Activated T-helper 2 cell treated with anti-CD3 and anti-CD28 coated beads, Interferon-gamma antibody, Interleukin-2, Interleukin-4, amounts not matched to agents 10 μg/mL and 5 μg/mL and 100 μg/mL, durations not matched to agents 14 hours and 24 hours and 36 hours (primary cell): ENCODE measurements around the gene ZNF524. TPM values are rescaled to one million over a fixed set of nuclear protein-coding genes. Genes with fewer than 3 reads are reported as not detected.
"Not testable (repeated sequence)": the region's sequence is repeated elsewhere in the genome, so short reads cannot be mapped to it uniquely, and the experiment has no call there.

Source experiments
- DNase-seq: peaks from one replicate; pipeline ENCODE4 v3.0.0; 2021; ENCODE audit warnings: low spot score
- H3K27ac Mint-ChIP-seq: one replicate; pipeline ENCODE4 v1.8.0; 2021; ENCODE audit warnings: mixed read lengths
- H3K27me3 Mint-ChIP-seq: one replicate; pipeline ENCODE4 v1.8.0; 2021; ENCODE audit warnings: low read depth, mixed read lengths
- H3K36me3 Mint-ChIP-seq: one replicate; pipeline ENCODE4 v1.8.0; 2021; ENCODE audit warnings: low read depth, mixed read lengths
- H3K4me1 Mint-ChIP-seq: one replicate; pipeline ENCODE4 v1.8.0; 2021; ENCODE audit warnings: low read depth, mixed read lengths
- H3K4me3 Mint-ChIP-seq: one replicate; pipeline ENCODE4 v1.8.0; 2021; ENCODE audit warnings: low read depth, mild to moderate bottlenecking, moderate library complexity, mixed read lengths
- H3K9me3 Mint-ChIP-seq: one replicate; pipeline ENCODE4 v1.8.0; 2021; ENCODE audit warnings: mixed read lengths
- intact Hi-C: fragments of 100-400 bp; cut with micrococcal nuclease; formaldehyde crosslinking; loops from one replicate; pipeline ENCODE4 v1.15.1; 2023
- total RNA-seq: library from RNA; stranded (reverse); gene quantifications from 2 replicates; pipeline ENCODE4 v1.2.3, GENCODE V29; 2022

ZNF524 gene, protein sequence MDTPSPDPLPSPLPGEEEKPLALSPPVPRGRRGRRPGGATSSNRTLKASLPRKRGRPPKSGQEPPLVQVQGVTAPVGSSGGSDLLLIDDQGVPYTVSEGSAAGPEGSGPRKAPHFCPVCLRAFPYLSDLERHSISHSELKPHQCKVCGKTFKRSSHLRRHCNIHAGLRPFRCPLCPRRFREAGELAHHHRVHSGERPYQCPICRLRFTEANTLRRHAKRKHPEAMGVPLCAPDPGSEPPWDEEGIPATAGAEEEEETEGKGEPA
- total RNA-seq = 18.4 and 19.7 TPM in 2 replicates

DNA sequence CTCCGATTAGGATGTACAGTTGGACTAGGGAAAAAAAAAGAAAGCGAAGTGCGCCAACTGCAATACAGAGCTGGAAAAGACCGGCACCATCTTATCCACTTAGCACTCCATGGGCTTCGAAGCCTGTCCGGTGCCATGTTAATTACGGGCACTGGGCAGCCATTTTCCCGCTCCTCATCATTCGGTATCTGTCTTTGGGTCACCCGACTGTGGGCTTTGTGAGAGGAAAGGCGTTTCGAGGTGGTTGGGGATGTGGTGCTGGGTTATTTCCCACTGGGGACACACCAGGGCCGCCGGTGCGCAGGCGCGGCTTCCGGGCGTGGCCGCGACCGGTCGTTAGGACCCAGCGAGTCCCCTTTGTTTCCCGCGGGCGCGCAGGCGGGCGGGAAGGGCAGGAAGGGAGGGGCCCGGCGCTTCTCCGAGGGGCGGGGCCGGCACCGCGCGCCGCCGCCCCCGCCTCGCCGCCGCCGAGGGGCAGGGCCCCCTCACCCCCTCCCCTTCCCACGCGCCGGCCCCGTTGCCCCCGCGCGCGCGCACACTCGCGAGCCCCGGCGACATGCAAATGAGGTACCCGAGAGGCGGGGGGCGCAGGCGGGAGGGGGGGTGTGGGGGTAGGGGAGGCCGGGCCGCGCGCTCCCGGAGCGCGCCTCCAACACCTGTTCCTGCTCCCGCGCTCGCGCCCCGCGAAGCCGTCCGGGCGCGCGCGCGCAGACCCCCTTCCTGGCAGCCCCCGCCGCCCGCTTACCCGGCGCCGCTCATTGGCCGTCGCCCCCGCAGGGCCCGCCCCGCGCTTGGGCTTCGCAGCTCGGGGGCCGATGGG lies at the start of gene ZNF524:
ZNF524 (plus strand) TSS at position 447 of the 820 bp plus-strand sequence. CDS start 1,825 bp downstream, outside the sequence.
- no peaks in the 10 kb centered on the region for H3K27me3 Mint-ChIP-seq
- H3K4me3 Mint-ChIP-seq = peak within 1 kb of the TSS; percentile 96
- intact Hi-C loops = loop anchor here (1.0 to 10.0 kb wide), 8 partner anchors 13 to 319 kb away; partner anchors contain the start of genes HSPBP1, KMT5C, RPL28 and TMEM238
- peak within 1 kb of the TSS; percentile 98 for H3K27ac Mint-ChIP-seq
- H3K36me3 Mint-ChIP-seq = peaks cover 38% of the 10 kb centered on the region
- no peaks in the 10 kb centered on the region for H3K9me3 Mint-ChIP-seq
- peaks cover 25% of the 10 kb centered on the region for H3K4me1 Mint-ChIP-seq
- peak; percentile 82 for DNase-seq

DNA sequence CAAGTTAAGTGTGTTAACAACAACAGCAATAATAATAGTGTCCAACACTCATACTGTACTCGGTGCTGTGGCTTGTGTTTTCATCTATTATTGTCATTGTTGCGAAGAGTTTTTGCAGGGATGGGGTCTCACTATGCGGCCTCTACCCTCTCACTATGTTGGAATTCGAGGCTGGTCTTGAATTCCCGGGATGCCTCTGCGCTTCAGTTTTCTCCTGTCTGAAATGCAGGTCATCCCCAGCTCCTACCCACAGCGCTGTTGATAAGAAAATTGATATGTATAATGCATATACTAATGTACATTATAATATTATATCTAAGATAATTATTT lies 49.8 kb upstream of the ZNF524 start:
- Mint-ChIP-seq H3K4me1 (no peaks in the 10 kb centered on the region), H3K9me3 (no peaks in the 10 kb centered on the region), H3K27ac (no peak overlapping the region), H3K4me3 (no peak overlapping the region), H3K27me3 (peaks cover 5% of the 10 kb centered on the region), H3K36me3 (no peaks in the 10 kb centered on the region)
- DNase-seq = no peak
- intact Hi-C loops = no loop called here

DNA sequence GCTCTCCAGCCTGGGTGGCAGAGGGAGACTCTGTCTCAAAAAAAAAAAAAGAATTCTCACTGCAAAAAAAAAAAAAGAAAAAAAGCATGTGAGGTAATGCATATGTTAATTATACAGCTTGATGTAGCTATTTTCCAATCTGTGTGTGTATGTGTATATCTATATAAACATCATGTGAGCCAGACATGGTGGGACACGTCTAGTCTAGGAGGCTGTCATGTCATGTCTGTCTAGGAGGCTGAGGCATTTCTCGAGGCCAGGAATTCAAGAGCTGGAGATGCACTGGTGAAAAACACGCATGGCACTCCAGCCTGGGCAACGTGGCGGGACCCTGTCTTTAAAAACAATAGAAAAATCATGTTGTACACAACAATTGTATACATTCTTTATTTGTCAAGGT lies 47.9 kb upstream of the ZNF524 start:
- intact Hi-C loops = no loop called here

DNA sequence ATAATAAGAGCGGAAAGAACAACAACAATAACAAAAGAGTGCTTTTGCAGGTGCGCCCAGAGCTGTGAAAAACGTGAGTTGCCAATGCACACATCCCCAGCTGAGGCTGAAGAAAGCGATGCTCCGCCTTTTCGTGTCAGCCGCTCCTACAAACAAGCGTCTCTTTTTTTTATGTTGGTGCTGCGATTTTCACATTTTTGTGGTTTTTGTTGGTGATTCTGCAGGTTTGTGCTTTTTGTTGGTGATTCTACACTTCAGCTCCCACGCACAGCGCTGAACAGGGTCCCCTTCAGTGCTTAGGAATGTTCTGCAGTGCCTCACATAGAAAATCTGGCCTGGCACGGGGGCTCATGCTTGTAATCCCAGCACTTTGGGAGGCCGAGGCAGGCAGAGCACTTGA lies 47.5 kb upstream of the ZNF524 start:
- H3K27me3 Mint-ChIP-seq = peaks cover 2% of the 10 kb centered on the region
- no peaks in the 10 kb centered on the region for H3K9me3 Mint-ChIP-seq
- no peak overlapping the region for H3K4me3 Mint-ChIP-seq
- no peaks in the 10 kb centered on the region for H3K36me3 Mint-ChIP-seq
- no peak overlapping the region for H3K27ac Mint-ChIP-seq
- no peaks in the 10 kb centered on the region for H3K4me1 Mint-ChIP-seq
- intact Hi-C loops = no loop called here
- no peak for DNase-seq

More for the DNA sequence above, 47.9 kb upstream of the ZNF524 start:
- Mint-ChIP-seq H3K27me3 (peaks cover 4% of the 10 kb centered on the region), H3K36me3 (no peaks in the 10 kb centered on the region), H3K27ac (no peak overlapping the region), H3K4me3 (no peak overlapping the region), H3K9me3 (no peaks in the 10 kb centered on the region), H3K4me1 (no peaks in the 10 kb centered on the region)
- no peak for DNase-seq

- Mint-ChIP-seq H3K36me3 (no peaks in the 10 kb centered on the region), H3K4me3 (no peak overlapping the region), H3K27ac (no peak overlapping the region), H3K27me3 (peaks cover 2% of the 10 kb centered on the region), H3K9me3 (no peaks in the 10 kb centered on the region), H3K4me1 (no peaks in the 10 kb centered on the region)
- DNase-seq = no peak
- intact Hi-C loops = no loop called here
Observed at GRCh38 chr19:55553217-55554182, 46.6 kb upstream of the ZNF524 start.

GRCh38 chr19:55554302-55554701 lies 45.8 kb upstream of the ZNF524 start:
- H3K27me3 Mint-ChIP-seq = peaks cover 2% of the 10 kb centered on the region
- no peaks in the 10 kb centered on the region for H3K36me3 Mint-ChIP-seq
- H3K9me3 Mint-ChIP-seq = no peaks in the 10 kb centered on the region
- DNase-seq = no peak
- H3K4me3 Mint-ChIP-seq = no peak overlapping the region
- no peak overlapping the region for H3K27ac Mint-ChIP-seq
- intact Hi-C loops = no loop called here
- H3K4me1 Mint-ChIP-seq = no peaks in the 10 kb centered on the region

GRCh38 chr19:55554741-55555152 lies 45.3 kb upstream of the ZNF524 start:
- no peaks in the 10 kb centered on the region for H3K36me3 Mint-ChIP-seq
- no peak for DNase-seq
- intact Hi-C loops = no loop called here
- no peak overlapping the region for H3K27ac Mint-ChIP-seq
- no peaks in the 10 kb centered on the region for H3K4me1 Mint-ChIP-seq
- no peak overlapping the region for H3K4me3 Mint-ChIP-seq
- peaks cover 2% of the 10 kb centered on the region for H3K27me3 Mint-ChIP-seq
- no peaks in the 10 kb centered on the region for H3K9me3 Mint-ChIP-seq

DNA sequence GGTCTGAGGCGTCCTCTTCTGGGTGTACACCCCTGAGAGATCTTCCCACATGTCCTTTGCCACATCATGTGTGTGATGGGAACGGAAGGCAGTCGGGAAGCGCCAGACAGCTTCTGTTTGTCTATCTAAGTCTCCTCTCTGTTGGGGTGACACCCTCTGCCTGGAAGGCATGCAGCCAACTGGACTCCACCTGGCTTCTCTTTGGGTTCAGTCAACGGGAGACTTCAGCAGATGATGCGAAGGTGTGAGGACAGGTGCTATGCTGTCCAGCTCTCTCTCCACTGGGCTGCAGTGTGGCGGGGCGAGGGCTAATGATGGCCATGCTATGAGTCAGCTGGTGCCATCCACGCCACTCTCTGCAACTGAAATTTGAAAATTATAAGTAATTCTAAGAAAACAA lies 40.4 kb upstream of the ZNF524 start:
- Mint-ChIP-seq H3K4me3 (no peak overlapping the region), H3K36me3 (no peaks in the 10 kb centered on the region), H3K9me3 (no peaks in the 10 kb centered on the region), H3K27ac (no peak overlapping the region), H3K27me3 (no peaks in the 10 kb centered on the region), H3K4me1 (no peaks in the 10 kb centered on the region)
- no peak for DNase-seq
- intact Hi-C loops = no loop called here

GRCh38 chr19:55563261-55563690 lies 36.8 kb upstream of the ZNF524 start:
- no peak overlapping the region for H3K27ac Mint-ChIP-seq
- no peaks in the 10 kb centered on the region for H3K27me3 Mint-ChIP-seq
- no peaks in the 10 kb centered on the region for H3K4me1 Mint-ChIP-seq
- H3K36me3 Mint-ChIP-seq = no peaks in the 10 kb centered on the region
- no peaks in the 10 kb centered on the region for H3K9me3 Mint-ChIP-seq
- intact Hi-C loops = no loop called here
- no peak for DNase-seq
- H3K4me3 Mint-ChIP-seq = no peak overlapping the region

- H3K27ac Mint-ChIP-seq = no peak overlapping the region
Observed at GRCh38 chr19:55566823-55567222, 33.3 kb upstream of the ZNF524 start.

DNA sequence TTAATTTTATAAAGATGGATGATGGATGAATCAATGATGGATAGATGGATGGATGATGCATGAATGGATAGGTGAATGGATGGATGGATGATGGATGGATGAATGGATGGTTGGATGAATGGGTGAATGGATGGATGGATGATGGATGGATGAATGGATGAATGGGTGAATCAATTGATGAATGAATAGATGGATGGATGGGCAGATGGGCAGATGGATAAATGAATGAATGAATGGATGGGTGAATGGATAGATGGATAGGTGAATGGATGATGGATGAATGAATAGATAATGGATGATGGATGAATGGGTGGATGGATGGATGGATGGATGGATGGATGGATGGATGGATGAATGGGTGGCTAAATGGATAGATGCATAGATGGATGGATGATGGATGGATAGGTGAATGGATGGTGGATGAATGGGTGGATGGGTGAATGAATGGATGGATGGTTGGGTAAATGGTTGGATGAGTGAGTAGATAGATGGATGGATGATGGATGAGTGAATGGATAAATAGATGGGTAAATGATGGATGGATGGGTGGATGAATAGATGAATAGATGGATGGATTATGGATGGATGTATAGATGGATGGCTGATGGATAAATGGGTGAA lies 32.3 kb upstream of the ZNF524 start:
- intact Hi-C loops = no loop called here
- Mint-ChIP-seq H3K4me3 (no peak overlapping the region), H3K9me3 (no peaks in the 10 kb centered on the region), H3K4me1 (no peaks in the 10 kb centered on the region), H3K36me3 (no peaks in the 10 kb centered on the region), H3K27ac (no peak overlapping the region), H3K27me3 (no peaks in the 10 kb centered on the region)
- DNase-seq = no peak

More at GRCh38 chr19:55566823-55567222, 33.3 kb upstream of the ZNF524 start:
- no peaks in the 10 kb centered on the region for H3K4me1 Mint-ChIP-seq
- no peaks in the 10 kb centered on the region for H3K36me3 Mint-ChIP-seq
- no peak overlapping the region for H3K4me3 Mint-ChIP-seq
- intact Hi-C loops = no loop called here
- DNase-seq = no peak
- no peaks in the 10 kb centered on the region for H3K9me3 Mint-ChIP-seq
- H3K27me3 Mint-ChIP-seq = no peaks in the 10 kb centered on the region

DNA sequence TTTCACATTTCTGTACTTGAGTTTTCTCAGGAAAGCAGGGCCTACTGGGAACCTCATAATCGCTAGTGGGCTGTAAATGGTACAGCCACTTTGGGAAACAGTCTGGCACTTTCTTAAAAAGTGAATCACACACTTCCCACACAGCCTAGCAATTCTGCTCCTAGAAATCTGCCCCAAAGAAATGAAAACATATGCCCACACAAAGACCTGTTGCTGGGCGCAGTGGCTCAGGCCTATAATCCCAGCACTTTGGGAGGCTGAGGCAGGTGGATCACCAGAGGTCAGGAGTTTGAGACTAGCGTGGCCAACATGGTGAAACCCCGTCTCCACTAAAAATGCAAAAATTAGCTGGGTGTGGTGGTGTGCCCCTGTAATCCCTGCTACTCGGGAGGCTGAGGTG lies 30.6 kb upstream of the ZNF524 start:
- H3K4me1 Mint-ChIP-seq, DNase-seq, H3K27me3 Mint-ChIP-seq, intact Hi-C loops, H3K36me3 Mint-ChIP-seq, H3K4me3 Mint-ChIP-seq, H3K9me3 Mint-ChIP-seq, H3K27ac Mint-ChIP-seq: not testable (repeated sequence)
